Measurements from ENCODE around the gene WDR45B.

- TF ChIP-seq CTCF (IDR thresholded peaks at IDR 0.05) (no peak), GATA2 (CRISPR knock-in tag; IDR thresholded peaks at IDR 0.05) (no peak), USF1 (IDR thresholded peaks at IDR 0.05; ENCODE audit: borderline replicate concordance, low read depth) (no peak), MEF2A (IDR thresholded peaks at IDR 0.05; ENCODE audit: borderline replicate concordance, low read depth) (no peak), EZH2phosphoT487 (IDR thresholded peaks at IDR 0.05; ENCODE audit: borderline replicate concordance, low read depth) (no peak), SMC3 (IDR thresholded peaks at IDR 0.05; ENCODE audit: low read depth, low read length) (no peak), JUND (IDR thresholded peaks at IDR 0.05) (no peak), TAF1 (IDR thresholded peaks at IDR 0.05; ENCODE audit: borderline replicate concordance, low read depth, low read length) (no peak), REST (IDR thresholded peaks at IDR 0.05; ENCODE audit: low read depth, low read length) (no peak), RAD21 (IDR thresholded peaks at IDR 0.05; ENCODE audit: low read length) (no peak), EP300 (IDR thresholded peaks at IDR 0.05; ENCODE audit: borderline replicate concordance in 1 of 2, low read depth in 1 of 2, low read length in 1 of 2) (no peak), YY1 (IDR thresholded peaks at IDR 0.05; ENCODE audit: low read depth) (no peak), POLR2AphosphoS5 (IDR thresholded peaks at IDR 0.05; ENCODE audit: low read depth, low read length) (no peak)
These were observed 82.7 kb downstream of the WDR45B start for GRCh38 chr17:82565551-82565950.

All from SK-N-SH (cell line).